ENCODE measurements around the gene ABR. TPM values are rescaled to one million over a fixed set of nuclear protein-coding genes. Genes with fewer than 3 reads are reported as not detected.

The ABR gene
- total RNA-seq, 2 experiments from 2014 or later: 32.1 to 33.4 TPM

DNA sequence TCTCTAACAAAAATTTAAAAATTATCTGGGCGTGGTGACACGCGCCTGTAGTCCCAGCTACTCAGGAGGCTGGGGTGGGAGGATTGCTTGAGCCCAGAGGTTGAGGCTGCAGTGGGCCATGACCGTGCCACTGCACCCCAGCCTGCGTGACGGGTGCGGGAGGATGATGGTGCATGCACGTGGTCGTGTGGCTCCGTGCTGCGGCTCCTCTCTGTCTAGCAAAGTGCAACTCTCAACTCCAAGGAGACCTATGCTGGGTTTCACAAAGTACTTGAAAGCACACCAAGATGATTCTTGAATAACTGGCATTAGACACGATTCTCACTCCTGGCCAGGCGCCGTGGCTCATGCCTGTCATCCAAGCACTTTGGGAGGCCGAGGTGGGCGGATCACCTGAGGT lies 226.0 kb downstream of the ABR start:
- no peaks in the 10 kb centered on the region for H3K9me3 Mint-ChIP-seq
- CTCF ChIA-PET: no interaction called here
- no peak overlapping the region for H3K4me3 Mint-ChIP-seq
- no peak for DNase-seq
- H3K27ac Mint-ChIP-seq: no peak overlapping the region
- no peaks in the 10 kb centered on the region for H3K4me1 Mint-ChIP-seq (ENCODE audit: low read depth)
- H3K36me3 Mint-ChIP-seq (ENCODE audit: low read depth): no peaks in the 10 kb centered on the region
- peaks cover 19% of the 10 kb centered on the region for H3K27me3 Mint-ChIP-seq (ENCODE audit: low read depth)
- intact Hi-C loops (cut with micrococcal nuclease): no loop called here

Small RNAs within 50 kb of the gene (microRNA-seq; reads per million reads assigned to microRNA genes)
- gene MIR3183 (ENCODE audit: borderline microRNAs expressed, borderline replicate concordance): 2.2 reads per million

Other genes starting within 250 kb of the ABR start
- gene NXN, start 200.2 kb downstream of the ABR start, total RNA-seq: under 1 TPM; 0.20 to 0.33 TPM
- 1 to 10 TPM; 7.3 to 7.4 TPM for gene TIMM22, start 182.9 kb downstream of the ABR start, total RNA-seq
- gene BHLHA9, start 90.5 kb upstream of the ABR start, total RNA-seq: not detected
- not detected for gene TRARG1, start 99.7 kb upstream of the ABR start, total RNA-seq
- gene YWHAE, start 220.2 kb upstream of the ABR start, total RNA-seq: 100 to 1,000 TPM; 528 to 576 TPM